ENCODE data around the gene GPX2.

DNA sequence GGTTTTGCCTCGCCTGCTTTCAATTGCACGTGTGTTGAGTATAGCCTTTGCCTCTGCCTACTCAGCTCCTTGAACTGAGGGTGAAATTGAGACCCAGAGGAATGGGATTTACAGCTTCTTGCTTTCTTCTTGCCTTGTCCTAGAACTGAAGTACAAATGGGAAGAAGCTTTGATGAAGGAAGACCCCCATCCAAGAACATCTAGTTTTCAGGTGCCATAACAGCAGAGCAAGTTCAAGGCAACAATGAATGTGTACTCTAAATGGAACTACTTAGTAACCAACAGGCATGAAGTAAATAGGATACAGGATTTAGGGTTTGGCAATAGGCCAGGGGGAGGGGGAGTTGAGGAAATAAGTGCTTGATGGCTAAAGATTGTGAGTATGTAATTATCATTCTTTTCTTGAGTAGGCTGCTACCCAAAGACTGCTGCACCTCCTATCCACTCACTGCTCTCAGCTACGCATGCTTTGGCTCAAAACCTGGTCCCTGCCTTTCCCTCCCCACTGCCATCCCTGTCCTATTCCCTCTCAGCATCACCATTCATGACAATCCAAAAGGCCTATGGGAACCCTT, 2.1 kb downstream of the GPX2 start:
- TF ChIP-seq, protein P1, sequence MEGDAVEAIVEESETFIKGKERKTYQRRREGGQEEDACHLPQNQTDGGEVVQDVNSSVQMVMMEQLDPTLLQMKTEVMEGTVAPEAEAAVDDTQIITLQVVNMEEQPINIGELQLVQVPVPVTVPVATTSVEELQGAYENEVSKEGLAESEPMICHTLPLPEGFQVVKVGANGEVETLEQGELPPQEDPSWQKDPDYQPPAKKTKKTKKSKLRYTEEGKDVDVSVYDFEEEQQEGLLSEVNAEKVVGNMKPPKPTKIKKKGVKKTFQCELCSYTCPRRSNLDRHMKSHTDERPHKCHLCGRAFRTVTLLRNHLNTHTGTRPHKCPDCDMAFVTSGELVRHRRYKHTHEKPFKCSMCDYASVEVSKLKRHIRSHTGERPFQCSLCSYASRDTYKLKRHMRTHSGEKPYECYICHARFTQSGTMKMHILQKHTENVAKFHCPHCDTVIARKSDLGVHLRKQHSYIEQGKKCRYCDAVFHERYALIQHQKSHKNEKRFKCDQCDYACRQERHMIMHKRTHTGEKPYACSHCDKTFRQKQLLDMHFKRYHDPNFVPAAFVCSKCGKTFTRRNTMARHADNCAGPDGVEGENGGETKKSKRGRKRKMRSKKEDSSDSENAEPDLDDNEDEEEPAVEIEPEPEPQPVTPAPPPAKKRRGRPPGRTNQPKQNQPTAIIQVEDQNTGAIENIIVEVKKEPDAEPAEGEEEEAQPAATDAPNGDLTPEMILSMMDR (IDR thresholded peaks at IDR 0.05), result no peak
- no peak for TF ChIP-seq EP300 (IDR thresholded peaks at IDR 0.05)
